Stimulated activated CD4-positive, alpha-beta T cell treated with anti-CD3 and anti-CD28 coated beads, Interleukin-4, amount 100 ng/mL, for 1 hour (primary cell): ENCODE measurements around the gene MSANTD3.
A peak's percentile ranks its signal among the peaks of the same experiment; 100 is the strongest.
"Not testable (repeated sequence)": the region's sequence is repeated elsewhere in the genome, so short reads cannot be mapped to it uniquely, and the experiment has no call there.

Source experiments
- DNase-seq: peaks from one replicate; pipeline ENCODE4 v3.0.0-alpha.2; 2020

The MSANTD3 gene

GRCh38 chr9:100426530-100427365, at the start of gene MSANTD3:
Gene MSANTD3, plus strand, starts transcription at chr9:100427143. Its CDS starts 14,796 bp downstream, at chr9:100441939.
- DNase-seq = peak; percentile 60

GRCh38 chr9:100379862-100380261, 47.1 kb upstream of the MSANTD3 start:
- no peak for DNase-seq

- not testable (repeated sequence) for DNase-seq
These were observed 34.0 kb upstream of the MSANTD3 start for GRCh38 chr9:100392989-100393388.

GRCh38 chr9:100394032-100394695, 32.8 kb upstream of the MSANTD3 start:
- DNase-seq = no peak

- no peak for DNase-seq
These were observed 32.1 kb upstream of the MSANTD3 start for GRCh38 chr9:100394816-100395215.

- no peak for DNase-seq
These were observed 30.2 kb upstream of the MSANTD3 start for GRCh38 chr9:100396769-100397168.

- DNase-seq = no peak
These were observed 29.2 kb upstream of the MSANTD3 start for GRCh38 chr9:100397529-100398266.

GRCh38 chr9:100401042-100401441, 25.9 kb upstream of the MSANTD3 start:
- no peak for DNase-seq

GRCh38 chr9:100406962-100407361, 20.0 kb upstream of the MSANTD3 start:
- no peak for DNase-seq

- no peak for DNase-seq
These were observed 18.3 kb upstream of the MSANTD3 start for GRCh38 chr9:100408546-100409175.

- no peak for DNase-seq
These were observed 17.8 kb upstream of the MSANTD3 start for GRCh38 chr9:100409176-100409556.

- DNase-seq = peak; percentile 88
These were observed 15.3 kb upstream of the MSANTD3 start for GRCh38 chr9:100411472-100412283.

- DNase-seq = no peak
These were observed 13.0 kb upstream of the MSANTD3 start for GRCh38 chr9:100413839-100414420.

- DNase-seq = no peak
These were observed 9.1 kb upstream of the MSANTD3 start for GRCh38 chr9:100417815-100418214.

GRCh38 chr9:100419166-100419565, 7.8 kb upstream of the MSANTD3 start:
- no peak for DNase-seq

GRCh38 chr9:100421116-100421515, 5.8 kb upstream of the MSANTD3 start:
- DNase-seq = not testable (repeated sequence)

GRCh38 chr9:100425758-100426157, 1.2 kb upstream of the MSANTD3 start:
- no peak for DNase-seq

- DNase-seq = no peak
These were observed 784 bp upstream of the MSANTD3 start for GRCh38 chr9:100426189-100426529.

- no peak for DNase-seq
These were observed 672 bp downstream of the MSANTD3 start for GRCh38 chr9:100427366-100428263.

- no peak for DNase-seq
These were observed 2.1 kb downstream of the MSANTD3 start for GRCh38 chr9:100428871-100429654.
